Tibial artery (tissue), 4 donors: ENCODE results near the gene HCST.

Experiments
- DNase-seq, 2 donors: peaks; one replicate each; pipeline ENCODE4 v3.0.0-alpha.2; 2019
- H3K27ac ChIP-seq, 2 donors: fragments of 200-600 bp; sonication (generic) in 1 of 2; 1 replicate in 1 of 2; 2 replicates in 1 of 2; pipeline ENCODE4 v1.5.1; 2018 to 2019; ENCODE audit warnings: mild to moderate bottlenecking in 1 of 2
- H3K27me3 ChIP-seq, 2 donors: fragments of 200-600 bp; sonication (generic) in 1 of 2; one replicate each; pipeline versions ENCODE4 v1.5.1 to v1.6.0; 2016 to 2019
- H3K36me3 ChIP-seq, 3 donors: fragments of 200-600 bp; sonication (generic) in 2 of 3; one replicate each; pipeline ENCODE4 v1.5.1; 2016 to 2019; ENCODE audit warnings: mild to moderate bottlenecking in 2 of 3
- H3K4me1 ChIP-seq, 4 donors: fragments of 200-600 bp; sonication (generic) in 2 of 4; 1 replicate in 3 of 4; 2 replicates in 1 of 4; pipeline ENCODE4 v1.5.1; 2016 to 2019
- H3K4me3 ChIP-seq, 2 donors: fragments of 200-600 bp; sonication (generic) in 1 of 2; 1 replicate in 1 of 2; 2 replicates in 1 of 2; pipeline ENCODE4 v1.5.1; 2018 to 2019; ENCODE audit warnings: mild to moderate bottlenecking in 2 of 2
- H3K9me3 ChIP-seq, 3 donors: fragments of 200-600 bp; sonication (generic) in 1 of 3; one replicate each; pipeline ENCODE4 v1.5.1; 2016 to 2019
- intact Hi-C: fragments of 100-400 bp; cut with DNase I; formaldehyde crosslinking; loops from one replicate; pipeline ENCODE4 v1.15.0; 2023; ENCODE audit warnings: low total_unique reads
- TF ChIP-seq, protein P1 (sequence below), 2 experiments: fragments of 200-600 bp in 1 of 2; fragments of 450-650 bp in 1 of 2; IDR thresholded peaks; one replicate each; pipeline ENCODE4 v1.5.1; 2017 to 2019; ENCODE audit warnings: antibody characterized with exemption in 2 of 2, mild to moderate bottlenecking in 1 of 2, moderate library complexity in 1 of 2

Gene HCST

DNA sequence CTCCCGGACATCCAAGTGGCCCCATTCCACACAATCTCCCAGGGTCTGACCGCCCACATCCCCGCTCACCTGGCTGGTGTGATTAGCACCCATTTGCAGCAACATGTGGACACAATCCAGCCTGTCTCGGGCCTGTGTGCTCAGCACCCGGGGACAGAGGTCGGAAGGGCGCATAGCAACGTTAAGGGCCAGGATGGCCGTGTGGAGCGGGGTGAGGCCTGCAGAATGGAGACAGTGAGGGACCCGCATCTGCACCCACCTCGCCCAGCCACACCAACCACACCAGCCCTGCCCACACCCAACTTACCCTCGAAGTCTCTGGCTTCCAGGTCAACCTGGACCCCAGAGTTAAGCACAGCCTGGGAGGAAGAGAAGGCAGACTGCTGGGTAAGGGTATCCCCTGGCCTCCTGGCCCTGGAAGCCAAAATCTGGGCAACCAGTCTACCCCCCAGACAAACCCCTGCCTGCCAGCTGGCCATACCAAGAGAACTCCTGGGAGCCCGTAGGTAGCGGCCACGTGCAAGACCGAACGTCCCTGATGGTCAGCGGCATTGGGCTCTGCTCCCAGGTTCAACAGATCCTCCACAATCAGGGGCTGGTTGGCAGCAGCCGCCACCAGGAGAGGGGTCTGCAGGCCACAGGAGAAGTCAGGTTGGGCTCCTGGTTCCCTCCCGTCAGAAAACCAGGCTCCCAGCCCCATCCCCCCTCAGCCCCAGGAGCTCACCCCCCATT, 6.3 kb upstream of the HCST start:
- Histone ChIP-seq H3K4me3 (no peak overlapping the region), H3K4me1 (peaks cover 0 to 20% (median 11%) of the 10 kb centered on the region in 4 donors), H3K27me3 (no peaks in the 10 kb centered on the region), H3K9me3 (no peaks in the 10 kb centered on the region), H3K36me3 (peaks cover under 1 to 58% (median 38%) of the 10 kb centered on the region in 3 donors), H3K27ac (no peak overlapping the region)
- TF ChIP-seq, protein P1, sequence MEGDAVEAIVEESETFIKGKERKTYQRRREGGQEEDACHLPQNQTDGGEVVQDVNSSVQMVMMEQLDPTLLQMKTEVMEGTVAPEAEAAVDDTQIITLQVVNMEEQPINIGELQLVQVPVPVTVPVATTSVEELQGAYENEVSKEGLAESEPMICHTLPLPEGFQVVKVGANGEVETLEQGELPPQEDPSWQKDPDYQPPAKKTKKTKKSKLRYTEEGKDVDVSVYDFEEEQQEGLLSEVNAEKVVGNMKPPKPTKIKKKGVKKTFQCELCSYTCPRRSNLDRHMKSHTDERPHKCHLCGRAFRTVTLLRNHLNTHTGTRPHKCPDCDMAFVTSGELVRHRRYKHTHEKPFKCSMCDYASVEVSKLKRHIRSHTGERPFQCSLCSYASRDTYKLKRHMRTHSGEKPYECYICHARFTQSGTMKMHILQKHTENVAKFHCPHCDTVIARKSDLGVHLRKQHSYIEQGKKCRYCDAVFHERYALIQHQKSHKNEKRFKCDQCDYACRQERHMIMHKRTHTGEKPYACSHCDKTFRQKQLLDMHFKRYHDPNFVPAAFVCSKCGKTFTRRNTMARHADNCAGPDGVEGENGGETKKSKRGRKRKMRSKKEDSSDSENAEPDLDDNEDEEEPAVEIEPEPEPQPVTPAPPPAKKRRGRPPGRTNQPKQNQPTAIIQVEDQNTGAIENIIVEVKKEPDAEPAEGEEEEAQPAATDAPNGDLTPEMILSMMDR (IDR thresholded peaks at IDR 0.05) = no peak
- intact Hi-C loops = no loop called here
- DNase-seq = no peak

DNA sequence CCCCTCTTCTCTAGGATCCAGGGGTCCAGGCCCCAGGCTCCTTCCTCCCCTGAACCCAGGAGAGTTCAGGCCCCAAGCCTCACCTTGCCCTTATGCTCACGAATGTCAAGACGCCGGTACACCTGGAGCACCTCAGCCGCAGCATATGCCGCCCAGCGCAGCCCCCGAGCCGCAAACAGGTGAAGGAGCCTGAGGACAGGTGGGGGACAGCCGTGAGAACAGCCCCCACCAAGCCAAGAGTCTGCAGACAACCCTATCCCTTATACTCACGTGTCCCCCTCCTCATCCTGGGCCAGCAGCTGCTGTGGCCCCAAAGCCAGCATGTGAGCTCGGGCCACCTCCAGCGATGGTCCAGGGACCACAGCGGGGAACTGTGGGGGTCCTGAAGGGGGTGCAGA, 5.7 kb upstream of the HCST start:
- TF ChIP-seq, protein P1 (IDR thresholded peaks at IDR 0.05) = no peak
- intact Hi-C loops = no loop called here
- Histone ChIP-seq H3K27me3 (no peaks in the 10 kb centered on the region), H3K4me3 (no peak overlapping the region), H3K9me3 (no peaks in the 10 kb centered on the region), H3K4me1 (peaks cover 0 to 20% (median 13%) of the 10 kb centered on the region in 4 donors), H3K27ac (no peak overlapping the region), H3K36me3 (peaks cover 0 to 55% (median 38%) of the 10 kb centered on the region in 3 donors)
- no peak for DNase-seq

DNA sequence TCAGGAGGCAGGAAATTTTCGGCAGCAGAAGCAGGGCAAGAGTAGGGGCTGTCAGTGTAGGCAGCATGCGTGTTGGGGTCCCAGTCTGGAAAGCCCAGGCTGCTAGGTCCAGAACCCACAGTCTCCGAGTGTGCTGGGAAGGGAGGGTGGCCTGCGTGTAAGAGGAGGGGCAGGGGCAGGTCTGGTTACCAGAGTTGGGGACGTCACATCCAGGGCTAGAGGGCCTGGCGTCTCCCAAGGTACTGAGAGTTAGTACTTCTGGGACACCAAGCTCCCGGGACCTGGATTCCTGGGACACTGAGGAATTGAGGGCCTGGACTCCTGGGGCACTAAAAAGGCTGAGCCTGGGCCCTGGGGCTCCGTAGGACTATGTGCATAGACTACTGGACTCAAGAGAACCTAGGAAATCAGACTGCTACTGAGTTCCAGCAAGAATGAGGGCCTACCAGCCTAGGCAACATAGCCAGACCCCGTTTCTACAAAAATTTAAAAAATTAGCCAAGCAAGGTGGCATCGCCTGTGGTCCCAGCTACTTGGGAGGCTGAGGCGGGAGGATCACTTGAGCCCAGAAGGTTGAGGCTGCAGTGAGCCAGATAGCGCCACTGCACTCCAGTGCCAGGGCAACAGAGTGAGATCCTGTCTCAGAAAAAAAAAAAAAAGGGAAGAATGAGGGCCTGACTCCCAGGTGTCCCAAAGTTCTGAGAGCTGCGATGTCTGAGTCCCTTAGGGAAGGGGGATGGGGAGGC, 4.5 kb upstream of the HCST start:
- intact Hi-C loops = no loop called here
- Histone ChIP-seq H3K9me3 (no peaks in the 10 kb centered on the region), H3K27ac (peak overlapping the region in 1 of 2 donors; percentile 72), H3K27me3 (no peaks in the 10 kb centered on the region), H3K36me3 (peaks cover 0 to 43% (median 36%) of the 10 kb centered on the region in 3 donors), H3K4me3 (peak overlapping the region; percentile 60 to 85), H3K4me1 (peaks cover 0 to 20% (median 13%) of the 10 kb centered on the region in 4 donors)
- no peak for DNase-seq
- TF ChIP-seq, protein P1 (IDR thresholded peaks at IDR 0.05) = no peak

DNA sequence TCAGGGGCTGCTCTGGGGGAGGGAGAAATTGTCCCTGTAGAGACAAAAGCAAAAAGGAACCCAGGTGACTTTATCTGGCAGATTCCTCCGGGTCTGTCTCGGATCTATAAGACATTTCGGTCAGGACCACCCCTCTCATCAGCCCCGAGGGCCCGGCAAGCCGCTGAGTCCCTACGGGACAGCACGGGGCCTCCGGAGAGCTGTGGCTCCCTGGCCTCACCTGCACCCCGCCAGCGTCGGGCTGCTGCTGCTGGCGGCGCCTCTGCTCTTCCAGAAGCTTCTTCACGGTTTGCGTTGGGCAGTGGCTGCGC, 3.9 kb upstream of the HCST start:
- Histone ChIP-seq H3K4me3 (peak overlapping the region; percentile 60 to 85), H3K27me3 (no peaks in the 10 kb centered on the region), H3K4me1 (peaks cover 0 to 23% (median 13%) of the 10 kb centered on the region in 4 donors), H3K9me3 (no peaks in the 10 kb centered on the region), H3K36me3 (peaks cover 0 to 37% (median 34%) of the 10 kb centered on the region in 3 donors), H3K27ac (peak overlapping the region; percentile 72 to 74)
- intact Hi-C loops = no loop called here
- DNase-seq = no peak
- TF ChIP-seq, protein P1 (IDR thresholded peaks at IDR 0.05) = no peak

DNA sequence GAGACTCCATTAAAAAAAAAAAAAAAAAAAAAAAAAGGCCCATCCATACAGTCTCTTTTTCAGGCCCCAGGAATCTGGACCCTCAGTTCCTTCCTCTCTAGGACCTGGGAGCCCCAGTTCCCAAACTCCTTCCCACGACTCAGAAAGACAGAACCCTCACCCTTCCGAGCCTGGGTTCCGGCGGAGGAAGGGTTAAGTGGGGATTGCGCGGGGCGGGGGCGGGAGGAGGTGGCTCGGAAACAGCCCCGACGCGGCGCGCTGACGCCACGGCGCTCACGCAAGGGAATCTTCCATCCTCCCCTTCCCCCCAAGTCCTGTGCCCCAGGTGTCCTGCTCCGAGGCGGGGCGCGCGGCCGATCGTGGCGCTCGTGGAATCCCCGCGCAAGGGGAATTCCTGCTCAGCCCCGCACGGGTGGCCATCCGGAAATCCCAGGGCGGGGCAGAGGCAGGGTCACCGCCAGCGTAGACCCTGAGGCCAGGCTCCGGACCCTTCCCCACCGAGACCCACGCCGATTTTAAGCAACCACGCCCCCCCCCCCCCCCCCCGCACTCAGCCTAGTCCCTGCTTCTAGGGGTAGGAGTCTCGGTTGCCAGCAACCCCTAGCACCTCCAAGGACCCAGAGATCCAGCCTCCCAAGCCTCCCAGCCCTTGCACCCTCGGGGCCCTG, 2.6 kb upstream of the HCST start:
- intact Hi-C loops = no loop called here

More for the DNA sequence above, 2.6 kb upstream of the HCST start:
- Histone ChIP-seq H3K9me3 (no peaks in the 10 kb centered on the region), H3K36me3 (peaks cover 0 to 25% (median 21%) of the 10 kb centered on the region in 3 donors), H3K4me1 (peaks cover 0 to 27% (median 13%) of the 10 kb centered on the region in 4 donors), H3K27me3 (no peaks in the 10 kb centered on the region), H3K27ac (peak overlapping the region; percentile 72 to 74), H3K4me3 (peak overlapping the region; percentile 60 to 85)
- DNase-seq = peak; percentile 68 to 86
- TF ChIP-seq, protein P1 (IDR thresholded peaks at IDR 0.05) = no peak
